IMR-90 (cell line): ENCODE results near the gene ZNF518B. TPM values are rescaled to one million over a fixed set of nuclear protein-coding genes. Genes with fewer than 3 reads are reported as not detected.

ENCODE experiments used
- ATAC-seq: fragments of 200-7000 bp; cut with Tn5 transposase; 2 replicates; pipeline ENCODE4 v1.9.1; 2020; ENCODE audit warnings: low read depth, mild to moderate bottlenecking, moderate library complexity
- BruUV-seq: library from RNA; stranded (reverse); fragments of 400-500 nt; replicated peaks from 2 replicates; lab custom pipeline; 2021; lab: Mats Ljungman, UMichigan
- CTCF ChIA-PET: fragments of 300-600 bp; formaldehyde crosslinking; extraction: SDS; loops from one replicate; lab custom pipeline; 2021; ENCODE audit warnings: antibody characterized with exemption; lab: Yijun Ruan, JAX
- POLR2A ChIA-PET: fragments of 300-600 bp; sonication (Branson Sonifier 250); formaldehyde crosslinking; loops from one replicate; lab custom pipeline; 2022; ENCODE audit warnings: antibody characterized with exemption; ENCODE audit not compliant: unreplicated experiment; lab: Charles Lee
- DNase-seq: peaks from one replicate; pipeline ENCODE4 v3.0.0; 2013
- H2AFZ ChIP-seq: replicated peaks from 2 replicates; pipeline ENCODE3; 2013; ENCODE audit warnings: low read length, mild to moderate bottlenecking; ENCODE audit not compliant: poor library complexity
- H2AK5ac ChIP-seq: 2 replicates; pipeline ENCODE4 v1.6.1; 2013; ENCODE audit warnings: low read depth, low read length, inconsistent platforms
- H2AK9ac ChIP-seq: replicated peaks from 2 replicates; pipeline ENCODE3; 2013; ENCODE audit warnings: mild to moderate bottlenecking, low read depth, low read length, moderate library complexity; ENCODE audit not compliant: poor library complexity
- H2BK120ac ChIP-seq: 2 replicates; pipeline ENCODE4 v1.6.1; 2013; ENCODE audit warnings: low read depth, low read length, inconsistent platforms
- H2BK15ac ChIP-seq: 3 replicates; pipeline ENCODE4 v1.6.1; 2013; ENCODE audit warnings: low read depth, low read length, inconsistent platforms
- H2BK20ac ChIP-seq: 2 replicates; pipeline ENCODE4 v1.6.1; 2013; ENCODE audit warnings: low read depth, mild to moderate bottlenecking, inconsistent platforms, low read length, moderate library complexity
- H2BK5ac ChIP-seq: 2 replicates; pipeline ENCODE4 v1.6.1; 2013; ENCODE audit warnings: mild to moderate bottlenecking, low read depth, low read length, inconsistent platforms; ENCODE audit not compliant: poor library complexity, severe bottlenecking
- H3K14ac ChIP-seq: replicated peaks from 2 replicates; pipeline ENCODE4 v1.6.1; 2013; ENCODE audit warnings: low read depth, low read length, inconsistent platforms
- H3K18ac ChIP-seq: 2 replicates; pipeline ENCODE4 v1.6.1; 2013; ENCODE audit warnings: low read depth, low read length, control low read depth
- H3K23ac ChIP-seq: 2 replicates; pipeline ENCODE4 v1.6.1; 2013; ENCODE audit warnings: low read depth, low read length, inconsistent platforms
- H3K27ac ChIP-seq: 2 replicates; pipeline ENCODE4 v1.5.1; 2013; ENCODE audit warnings: mild to moderate bottlenecking, control low read depth, low read length; ENCODE audit not compliant: insufficient read depth
- H3K27me3 ChIP-seq: 2 replicates; pipeline ENCODE4 v1.6.1; 2013; ENCODE audit warnings: low read length; ENCODE audit not compliant: control insufficient read depth, insufficient read depth
- H3K36me3 ChIP-seq: 2 replicates; pipeline ENCODE4 v1.6.1; 2013; ENCODE audit warnings: low read length, mixed read lengths; ENCODE audit not compliant: control insufficient read depth, insufficient read depth
- H3K4ac ChIP-seq: 2 replicates; pipeline ENCODE4 v1.6.1; 2013; ENCODE audit warnings: low read depth, low read length, inconsistent platforms
- H3K4me1 ChIP-seq: 2 replicates; pipeline ENCODE4 v1.6.1; 2013; ENCODE audit warnings: low read length, mixed read lengths; ENCODE audit not compliant: control insufficient read depth, insufficient read depth
- H3K4me2 ChIP-seq: 2 replicates; pipeline ENCODE4 v1.6.1; 2013; ENCODE audit warnings: low read depth, mild to moderate bottlenecking, control low read depth, low read length, moderate library complexity
- H3K4me3 ChIP-seq: 2 replicates; pipeline ENCODE4 v1.5.1; 2013; ENCODE audit warnings: low read depth, mild to moderate bottlenecking, control low read depth, low read length, moderate library complexity; ENCODE audit not compliant: insufficient read depth
- H3K56ac ChIP-seq: 2 replicates; pipeline ENCODE4 v1.6.1; 2013; ENCODE audit warnings: low read length, inconsistent platforms; ENCODE audit not compliant: insufficient read depth; ENCODE audit errors: extremely low read depth
- H3K79me1 ChIP-seq, 2 experiments: 2 replicates each; pipeline ENCODE4 v1.6.1; 2013; ENCODE audit warnings: low read length in 2 of 2, inconsistent platforms in 1 of 2, low read depth in 1 of 2
- H3K9ac ChIP-seq: 2 replicates; pipeline ENCODE4 v1.6.1; 2013; ENCODE audit warnings: low read depth, low read length, control low read depth
- H3K9me1 ChIP-seq: 2 replicates; pipeline ENCODE4 v1.6.1; 2013; ENCODE audit warnings: low read length, inconsistent platforms; ENCODE audit not compliant: insufficient read depth
- H3K9me3 ChIP-seq: 2 replicates; pipeline ENCODE4 v1.6.1; 2013; ENCODE audit warnings: low read length; ENCODE audit not compliant: control insufficient read depth, insufficient read depth
- H4K20me1 ChIP-seq: 2 replicates; pipeline ENCODE4 v1.6.1; 2013; ENCODE audit warnings: low read length, inconsistent platforms; ENCODE audit not compliant: insufficient read depth
- H4K5ac ChIP-seq: 2 replicates; pipeline ENCODE4 v1.6.1; 2013; ENCODE audit warnings: mild to moderate bottlenecking, low read depth, low read length, control low read depth
- H4K8ac ChIP-seq, 2 experiments: 2 replicates each; pipeline ENCODE4 v1.6.1; 2013; ENCODE audit warnings: low read depth in 2 of 2, low read length in 2 of 2, control low read depth in 1 of 2, inconsistent platforms in 1 of 2
- H4K91ac ChIP-seq: 2 replicates; pipeline ENCODE4 v1.6.1; 2013; ENCODE audit warnings: low read depth, low read length, inconsistent platforms; ENCODE audit not compliant: insufficient read depth
- BHLHE40 ChIP-seq: fragments of 150-350 bp; IDR thresholded peaks from 2 replicates; pipeline ENCODE4 v1.6.1; 2016; ENCODE audit warnings: mild to moderate bottlenecking, low read depth, low read length
- CEBPB ChIP-seq: IDR thresholded peaks from 2 replicates; pipeline ENCODE4 v1.6.1; 2012; ENCODE audit warnings: low read depth, low read length, improper control_type of control experiment
- FOS ChIP-seq: fragments of 150-350 bp; IDR thresholded peaks from 2 replicates; pipeline ENCODE4 v1.6.1; 2016; ENCODE audit warnings: low read depth, low read length
- MAZ ChIP-seq: IDR thresholded peaks from 2 replicates; pipeline ENCODE4 v1.6.1; 2012; ENCODE audit warnings: low read depth, mild to moderate bottlenecking, low read length, improper control_type of control experiment, moderate library complexity, borderline replicate concordance
- RAD21 ChIP-seq: IDR thresholded peaks from 2 replicates; pipeline ENCODE4 v1.6.1; 2012; ENCODE audit warnings: low read length, improper control_type of control experiment
- RFX5 ChIP-seq: IDR thresholded peaks from 2 replicates; pipeline ENCODE4 v1.8.0; 2012; ENCODE audit warnings: low read depth, mild to moderate bottlenecking, low read length, moderate library complexity
- WGBS, 2 experiments: methylation state at CpG; one replicate each; pipeline versions ENCODE4 v1.1.5 to v1.1.7; 2013; ENCODE audit warnings: missing lambda C conversion rate in 2 of 2; ENCODE audit not compliant: insufficient read length in 1 of 2; ENCODE audit errors: extremely low coverage in 2 of 2; 5-methylcytosine and 5-hydroxymethylcytosine counted together
- dilution Hi-C: fragments of 300-500 bp; cut with HindIII; formaldehyde crosslinking; loops from one replicate; pipeline ENCODE4 v1.14.3; 2018; ENCODE audit warnings: low sequenced_read_pairs; ENCODE audit not compliant: unreplicated experiment
- in situ Hi-C: fragments of 300-500 bp; cut with MboI; formaldehyde crosslinking; loops from 3 replicates; pipeline ENCODE4 v1.14.3; 2019; ENCODE audit warnings: low sequenced_read_pairs, inconsistent platforms, mixed read lengths
- intact Hi-C: fragments of 100-400 bp; cut with micrococcal nuclease; formaldehyde crosslinking; loops from 2 replicates; pipeline ENCODE4 v1.10.0; 2022
- polyA plus RNA-seq, 3 experiments: library from polyadenylated mRNA; depleted of rRNA; stranded (reverse); fragments of >200 nt; gene quantifications; 2 replicates each; pipeline ENCODE4 v1.2.3, GENCODE V29; 2012; ENCODE audit warnings: low replicate concordance in 1 of 3
- total RNA-seq: library from RNA; depleted of rRNA; stranded (reverse); fragments of >200 nt; gene quantifications from 2 replicates; pipeline ENCODE4 v1.2.3, GENCODE V29; 2012
- TF ChIP-seq, protein P1 (sequence below): conservative IDR thresholded peaks from 2 replicates; pipeline ENCODE4 v1.5.1; 2012; ENCODE audit warnings: mild to moderate bottlenecking, low read depth, low read length, improper control_type of control experiment
- TF ChIP-seq, protein P2 (sequence below): fragments of 150-350 bp; IDR thresholded peaks from 2 replicates; pipeline ENCODE4 v1.6.1; 2017; ENCODE audit warnings: mild to moderate bottlenecking, antibody characterized with exemption, low read length, low read depth

ZNF518B gene
- total and polyA plus RNA-seq, 2 of the 4 experiments (the other 2 are of a cell fraction) = 7.3 to 56.8 TPM

DNA sequence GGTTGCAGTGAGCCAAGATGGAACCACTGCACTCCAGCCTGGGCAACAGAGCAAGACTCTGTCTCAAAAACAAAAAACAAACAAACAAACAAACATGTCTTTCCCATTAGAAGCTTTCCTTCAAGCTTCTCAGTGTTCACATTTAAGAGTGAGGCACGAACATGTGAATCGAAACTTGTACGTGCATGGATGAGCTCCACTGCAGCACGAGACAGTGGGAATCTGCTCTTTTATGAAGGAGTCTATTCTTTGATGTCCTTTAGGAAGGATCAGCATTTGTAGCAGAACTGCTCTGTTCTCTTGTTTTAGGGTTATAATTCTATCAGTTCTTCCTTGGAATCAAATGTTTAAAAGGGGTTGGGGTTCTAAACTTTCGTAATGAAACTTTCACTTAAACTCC is 23.4 kb upstream of the ZNF518B start:
- H3K4me3 ChIP-seq = no peak overlapping the region
- no peaks in the 10 kb centered on the region for H3K79me1 ChIP-seq
- no peak overlapping the region for H3K23ac ChIP-seq
- no peaks in the 10 kb centered on the region for H3K27me3 ChIP-seq
- H3K27ac ChIP-seq = no peak overlapping the region
- no peaks in the 10 kb centered on the region for H4K20me1 ChIP-seq
- no TSS peak for BruUV-seq
- no peaks in the 10 kb centered on the region for H3K9me3 ChIP-seq
- no peak overlapping the region for H4K91ac ChIP-seq
- H3K36me3 ChIP-seq = no peaks in the 10 kb centered on the region
- H2AK9ac ChIP-seq = no peak overlapping the region
- H3K18ac ChIP-seq = no peak overlapping the region
- dilution Hi-C loops = no loop called here
- H3K14ac ChIP-seq = no peak overlapping the region
- no peaks in the 10 kb centered on the region for H3K4me1 ChIP-seq
- intact Hi-C loops = no loop called here
- no peak overlapping the region for H2BK20ac ChIP-seq
- CTCF ChIA-PET = no interaction called here
- POLR2A ChIA-PET = no interaction called here
- H4K5ac ChIP-seq = no peak overlapping the region
- no peak overlapping the region for H3K56ac ChIP-seq
- H4K8ac ChIP-seq = no peak overlapping the region
- H3K9me1 ChIP-seq = no peaks in the 10 kb centered on the region
- H2BK15ac ChIP-seq = no peak overlapping the region
- no peak for TF ChIP-seq MAZ
- TF ChIP-seq FOS = no peak
- TF ChIP-seq, protein P1, sequence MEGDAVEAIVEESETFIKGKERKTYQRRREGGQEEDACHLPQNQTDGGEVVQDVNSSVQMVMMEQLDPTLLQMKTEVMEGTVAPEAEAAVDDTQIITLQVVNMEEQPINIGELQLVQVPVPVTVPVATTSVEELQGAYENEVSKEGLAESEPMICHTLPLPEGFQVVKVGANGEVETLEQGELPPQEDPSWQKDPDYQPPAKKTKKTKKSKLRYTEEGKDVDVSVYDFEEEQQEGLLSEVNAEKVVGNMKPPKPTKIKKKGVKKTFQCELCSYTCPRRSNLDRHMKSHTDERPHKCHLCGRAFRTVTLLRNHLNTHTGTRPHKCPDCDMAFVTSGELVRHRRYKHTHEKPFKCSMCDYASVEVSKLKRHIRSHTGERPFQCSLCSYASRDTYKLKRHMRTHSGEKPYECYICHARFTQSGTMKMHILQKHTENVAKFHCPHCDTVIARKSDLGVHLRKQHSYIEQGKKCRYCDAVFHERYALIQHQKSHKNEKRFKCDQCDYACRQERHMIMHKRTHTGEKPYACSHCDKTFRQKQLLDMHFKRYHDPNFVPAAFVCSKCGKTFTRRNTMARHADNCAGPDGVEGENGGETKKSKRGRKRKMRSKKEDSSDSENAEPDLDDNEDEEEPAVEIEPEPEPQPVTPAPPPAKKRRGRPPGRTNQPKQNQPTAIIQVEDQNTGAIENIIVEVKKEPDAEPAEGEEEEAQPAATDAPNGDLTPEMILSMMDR = no peak
- TF ChIP-seq, protein P2, sequence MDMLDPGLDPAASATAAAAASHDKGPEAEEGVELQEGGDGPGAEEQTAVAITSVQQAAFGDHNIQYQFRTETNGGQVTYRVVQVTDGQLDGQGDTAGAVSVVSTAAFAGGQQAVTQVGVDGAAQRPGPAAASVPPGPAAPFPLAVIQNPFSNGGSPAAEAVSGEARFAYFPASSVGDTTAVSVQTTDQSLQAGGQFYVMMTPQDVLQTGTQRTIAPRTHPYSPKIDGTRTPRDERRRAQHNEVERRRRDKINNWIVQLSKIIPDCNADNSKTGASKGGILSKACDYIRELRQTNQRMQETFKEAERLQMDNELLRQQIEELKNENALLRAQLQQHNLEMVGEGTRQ = no peak
- TF ChIP-seq RAD21 = no peak
- no peak for TF ChIP-seq BHLHE40
- TF ChIP-seq RFX5 = no peak
- no peak for TF ChIP-seq CEBPB
- DNase-seq (no peak), ATAC-seq (no peak)
- H2BK120ac ChIP-seq = no peak overlapping the region
- no peak overlapping the region for H2AK5ac ChIP-seq
- no peak overlapping the region for H3K4me2 ChIP-seq
- in situ Hi-C loops = no loop called here
- no peak overlapping the region for H3K9ac ChIP-seq
- H3K4ac ChIP-seq = no peak overlapping the region
- H2BK5ac ChIP-seq = no peak overlapping the region
- H2AFZ ChIP-seq = no peak overlapping the region
- WGBS, 2 experiments = 67% methylated on average over 3 of the region's 5 CpGs; no CpG with 5 or more reads in 1 of the 2 experiments
